Ovary (tissue), 9 donors: ENCODE measurements around the gene PDE4D. TPM values are rescaled to one million over a fixed set of nuclear protein-coding genes. Genes with fewer than 3 reads are reported as not detected.

Experiments
- DNase-seq, 5 donors: peaks; one replicate each; pipeline ENCODE4 v3.0.0-alpha.2; 2019 to 2020
- H3K27ac ChIP-seq, 2 donors: fragments of 200-600 bp; one replicate each; pipeline versions ENCODE4 v1.5.1 to v1.8.0; 2019 to 2022
- H3K27me3 ChIP-seq: fragments of 200-600 bp; one replicate; pipeline ENCODE4 v1.8.0; 2022
- H3K36me3 ChIP-seq: fragments of 200-600 bp; sonication (generic); one replicate; pipeline ENCODE4 v1.5.1; 2019
- H3K4me1 ChIP-seq: one replicate; pipeline ENCODE4 v1.8.1; 2013; ENCODE audit warnings: mild to moderate bottlenecking, moderate library complexity; ENCODE audit not compliant: insufficient read depth
- H3K4me3 ChIP-seq: fragments of 200-600 bp; sonication (generic); one replicate; pipeline ENCODE4 v1.5.1; 2017
- H3K9me3 ChIP-seq, 2 donors: fragments of 200-600 bp in 1 of 2; sonication (generic) in 1 of 2; one replicate each; pipeline versions ENCODE4 v1.5.1 to v1.8.1; 2013 to 2019; ENCODE audit warnings: mild to moderate bottlenecking in 1 of 2, moderate library complexity in 1 of 2
- EP300 ChIP-seq: sonication (generic); formaldehyde crosslinking; IDR thresholded peaks from one replicate; pipeline ENCODE4 v1.6.1; 2017; ENCODE audit warnings: antibody characterized with exemption
- POLR2A ChIP-seq: fragments of 450-650 bp; IDR thresholded peaks from one replicate; pipeline ENCODE4 v1.6.1; 2017; ENCODE audit warnings: antibody characterized with exemption, mild to moderate bottlenecking, moderate library complexity
- WGBS, 3 donors: extraction: QIAGEN DNeasy Blood & Tissue Kit in 1 of 3; methylation state at CpG; one replicate each; pipeline versions ENCODE4 v1.1.5 to v1.1.7; 2013 to 2017; 5-methylcytosine and 5-hydroxymethylcytosine counted together
- intact Hi-C, 4 donors: fragments of 100-400 bp; cut with DNase I; formaldehyde crosslinking; loops; one replicate each; pipeline versions ENCODE4 v1.11.0 to v1.15.1; 2022 to 2023
- polyA plus RNA-seq, 2 donors: library from polyadenylated mRNA; stranded (reverse); fragments of 200-250 nt in 1 of 2; fragments of 350-450 nt in 1 of 2; fragmentation: Illumina TruSeq in 1 of 2; extraction: RNeasy Lipid Tissue Mini Kit (QIAGEN cat#74804) in 1 of 2; gene quantifications; one replicate each; pipeline ENCODE4 v1.2.3, GENCODE V29; 2013 to 2014
- total RNA-seq, 7 donors: library from RNA; depleted of rRNA in 2 of 7; stranded (reverse); fragments of >200 nt in 2 of 7; fragmentation: NEBNext Ultra II Directional in 3 of 7; extraction: Animal tissue kit (Norgen Biotek cat#: 25700) in 3 of 7; gene quantifications; one replicate each; pipeline versions ENCODE4 v1.1.0 to v1.2.4, GENCODE V29; 2016 to 2023
- TF ChIP-seq, protein P1 (sequence below), 3 donors: fragments of 450-650 bp in 2 of 3; fragments of 200-600 bp in 1 of 3; IDR thresholded peaks; one replicate each; pipeline versions ENCODE4 v1.5.1 to v1.8.0; 2016 to 2022; ENCODE audit warnings: antibody characterized with exemption in 3 of 3, mild to moderate bottlenecking in 1 of 3
- donor health status: DM: no; HTN: no; CAD: no; lungs with moderate emphysema.
- donor health status: DM: no; HTN: no; CAD: no.
- donor health status: Bipolar disorder and iron deficiency.
- donor health status: DM: yes; HTN: yes; CAD: no.
- donor health status: DM: no; HTN: no; CAD: no.
- donor health status: DM: yes; HTN: yes; CAD: no.

The PDE4D gene
- total and polyA plus RNA-seq, 9 donors, result 1.3 to 67.6 (median 8.4) TPM

GRCh38 chr5:59185757-59186385 is 707.7 kb downstream of the PDE4D start:
- 75 to 80% (median 76%) methylated on average over 5 of the region's 5 CpGs for WGBS, 3 donors
- Histone ChIP-seq H3K27ac (no peak overlapping the region), H3K36me3 (no peaks in the 10 kb centered on the region), H3K27me3 (no peaks in the 10 kb centered on the region), H3K9me3 (no peaks in the 10 kb centered on the region), H3K4me3 (no peak overlapping the region), H3K4me1 (no peaks in the 10 kb centered on the region)
- no peak for DNase-seq
- TF ChIP-seq POLR2A (no peak), EP300 (no peak)
- TF ChIP-seq, protein P1, sequence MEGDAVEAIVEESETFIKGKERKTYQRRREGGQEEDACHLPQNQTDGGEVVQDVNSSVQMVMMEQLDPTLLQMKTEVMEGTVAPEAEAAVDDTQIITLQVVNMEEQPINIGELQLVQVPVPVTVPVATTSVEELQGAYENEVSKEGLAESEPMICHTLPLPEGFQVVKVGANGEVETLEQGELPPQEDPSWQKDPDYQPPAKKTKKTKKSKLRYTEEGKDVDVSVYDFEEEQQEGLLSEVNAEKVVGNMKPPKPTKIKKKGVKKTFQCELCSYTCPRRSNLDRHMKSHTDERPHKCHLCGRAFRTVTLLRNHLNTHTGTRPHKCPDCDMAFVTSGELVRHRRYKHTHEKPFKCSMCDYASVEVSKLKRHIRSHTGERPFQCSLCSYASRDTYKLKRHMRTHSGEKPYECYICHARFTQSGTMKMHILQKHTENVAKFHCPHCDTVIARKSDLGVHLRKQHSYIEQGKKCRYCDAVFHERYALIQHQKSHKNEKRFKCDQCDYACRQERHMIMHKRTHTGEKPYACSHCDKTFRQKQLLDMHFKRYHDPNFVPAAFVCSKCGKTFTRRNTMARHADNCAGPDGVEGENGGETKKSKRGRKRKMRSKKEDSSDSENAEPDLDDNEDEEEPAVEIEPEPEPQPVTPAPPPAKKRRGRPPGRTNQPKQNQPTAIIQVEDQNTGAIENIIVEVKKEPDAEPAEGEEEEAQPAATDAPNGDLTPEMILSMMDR (IDR thresholded peaks at IDR 0.05), result no peak
- intact Hi-C loops, result loop anchor here (5.0 to 10.0 kb wide), 5 partner anchors 186 to 489 kb away; no protein-coding TSS in a partner anchor

DNA sequence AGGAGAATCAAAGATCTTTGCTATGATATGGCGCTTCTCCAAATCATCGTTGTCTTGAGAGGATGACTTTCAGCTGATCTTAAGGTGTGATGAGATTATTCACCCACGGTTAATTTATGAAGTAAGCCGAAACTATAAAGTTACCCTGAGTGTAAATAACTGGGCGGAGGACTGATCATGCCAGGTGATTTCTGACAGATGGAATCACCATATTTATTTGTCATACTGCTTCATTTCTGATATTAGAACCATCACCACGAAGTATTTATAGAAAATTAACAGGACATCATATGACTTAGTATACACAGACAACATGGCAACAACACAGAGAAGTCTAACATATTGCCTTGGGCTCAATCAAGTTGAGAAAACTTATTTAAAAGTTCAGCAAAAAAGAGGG is 708.8 kb downstream of the PDE4D start:
- H3K36me3 ChIP-seq, result no peaks in the 10 kb centered on the region
- intact Hi-C loops, result loop anchor here (5.0 to 10.0 kb wide), 5 partner anchors 188 to 490 kb away; no protein-coding TSS in a partner anchor
- no peaks in the 10 kb centered on the region for H3K27me3 ChIP-seq
- H3K4me3 ChIP-seq, result no peak overlapping the region
- TF ChIP-seq EP300, result no peak
- no peak for TF ChIP-seq POLR2A
- TF ChIP-seq, protein P1 (IDR thresholded peaks at IDR 0.05), result no peak
- WGBS, 3 donors, result 87 to 88% (median 87%) methylated on average over 6 of the region's 6 CpGs
- no peak overlapping the region for H3K27ac ChIP-seq
- H3K4me1 ChIP-seq, result no peaks in the 10 kb centered on the region
- no peaks in the 10 kb centered on the region for H3K9me3 ChIP-seq
- no peak for DNase-seq

DNA sequence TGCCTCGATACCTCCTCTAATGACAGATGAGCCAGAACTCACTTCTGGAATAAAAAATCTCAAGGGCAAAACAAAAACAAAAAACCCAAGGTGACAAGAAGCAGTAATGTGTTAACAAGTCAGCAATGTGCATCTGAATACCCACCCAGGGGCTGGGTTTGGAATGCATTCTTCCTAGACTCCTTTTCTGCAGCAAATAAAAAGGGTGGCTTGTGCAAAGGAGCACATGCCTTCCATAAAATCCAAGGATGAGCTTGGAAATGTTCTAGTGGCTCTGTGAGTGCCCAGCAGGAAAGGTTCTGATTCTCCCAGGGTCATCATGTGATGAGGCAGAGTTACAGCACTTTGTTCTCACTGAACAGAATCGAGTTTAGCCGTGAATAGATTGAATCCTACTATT is 710.8 kb downstream of the PDE4D start:
- WGBS, 3 donors, result 89 to 95% (median 90%) methylated on average over 3 of the region's 3 CpGs
- no peaks in the 10 kb centered on the region for H3K9me3 ChIP-seq
- intact Hi-C loops, result loop anchor here in 3 of 4 donors (10.0 kb wide), 2 partner anchors 192 to 492 kb away; no protein-coding TSS in a partner anchor
- H3K27ac ChIP-seq, result no peak overlapping the region
- H3K4me3 ChIP-seq, result no peak overlapping the region
- H3K4me1 ChIP-seq, result no peaks in the 10 kb centered on the region
- no peaks in the 10 kb centered on the region for H3K36me3 ChIP-seq
- no peaks in the 10 kb centered on the region for H3K27me3 ChIP-seq
- TF ChIP-seq EP300 (no peak), POLR2A (no peak)
- TF ChIP-seq, protein P1 (IDR thresholded peaks at IDR 0.05), result no peak
- DNase-seq, result no peak

- Histone ChIP-seq H3K36me3 (no peaks in the 10 kb centered on the region), H3K4me1 (no peaks in the 10 kb centered on the region), H3K27ac (no peak overlapping the region), H3K4me3 (no peak overlapping the region), H3K27me3 (no peaks in the 10 kb centered on the region), H3K9me3 (no peaks in the 10 kb centered on the region)
- TF ChIP-seq POLR2A (no peak), EP300 (no peak)
- TF ChIP-seq, protein P1 (IDR thresholded peaks at IDR 0.05), result no peak
- DNase-seq, result no peak
- 90 to 98% (median 96%) methylated on average over 2 of the region's 2 CpGs for WGBS, 3 donors
- intact Hi-C loops, result loop anchor here in 3 of 4 donors (10.0 kb wide), 2 partner anchors 194 to 494 kb away; no protein-coding TSS in a partner anchor
Measured at GRCh38 chr5:59180515-59180914, 713.0 kb downstream of the PDE4D start.
